SIG-M5 (cell line): ENCODE data around the gene EMILIN2.
"Not testable (repeated sequence)": the region's sequence is repeated elsewhere in the genome, so short reads cannot be mapped to it uniquely, and the experiment has no call there.

Experiments used
- DNase-seq: peaks from one replicate; lab custom pipeline; 2025; lab: John Stamatoyannopoulos, UW

EMILIN2 gene

GRCh38 chr18:2845172-2845571 lies 1.6 kb upstream of the EMILIN2 start:
- no peak for DNase-seq

- DNase-seq, result no peak
These were observed 776 bp downstream of the EMILIN2 start for GRCh38 chr18:2847317-2848246.

GRCh38 chr18:2848247-2849246 lies 1.7 kb downstream of the EMILIN2 start:
- DNase-seq, result no peak

- DNase-seq, result no peak
These were observed 4.0 kb downstream of the EMILIN2 start for GRCh38 chr18:2850816-2851215.

- DNase-seq, result no peak
These were observed 5.0 kb downstream of the EMILIN2 start for GRCh38 chr18:2851771-2852170.

- not testable (repeated sequence) for DNase-seq
These were observed 5.7 kb downstream of the EMILIN2 start for GRCh38 chr18:2852460-2852859.

- DNase-seq, result no peak
These were observed 6.5 kb downstream of the EMILIN2 start for GRCh38 chr18:2853173-2853925.

- DNase-seq, result no peak
These were observed 7.3 kb downstream of the EMILIN2 start for GRCh38 chr18:2853926-2854664.

GRCh38 chr18:2854875-2855274 lies 8.1 kb downstream of the EMILIN2 start:
- no peak for DNase-seq

GRCh38 chr18:2855560-2856350 lies 8.9 kb downstream of the EMILIN2 start:
- no peak for DNase-seq

- no peak for DNase-seq
These were observed 9.9 kb downstream of the EMILIN2 start for GRCh38 chr18:2856547-2857170.

GRCh38 chr18:2857491-2858131 lies 10.8 kb downstream of the EMILIN2 start:
- DNase-seq, result no peak

- DNase-seq, result not testable (repeated sequence)
These were observed 13.6 kb downstream of the EMILIN2 start for GRCh38 chr18:2860397-2860796.

GRCh38 chr18:2863997-2864396 lies 17.2 kb downstream of the EMILIN2 start:
- DNase-seq, result not testable (repeated sequence)

GRCh38 chr18:2866465-2866864 lies 19.7 kb downstream of the EMILIN2 start:
- not testable (repeated sequence) for DNase-seq

- no peak for DNase-seq
These were observed 22.4 kb downstream of the EMILIN2 start for GRCh38 chr18:2869207-2869606.

GRCh38 chr18:2871111-2871720 lies 24.4 kb downstream of the EMILIN2 start:
- no peak for DNase-seq

GRCh38 chr18:2872095-2872494 lies 25.3 kb downstream of the EMILIN2 start:
- DNase-seq, result no peak

GRCh38 chr18:2874765-2875164 lies 28.0 kb downstream of the EMILIN2 start:
- DNase-seq, result no peak
